Testis (tissue), 3 donors: Measurements from ENCODE around the gene RRP12. TPM values are rescaled to one million over a fixed set of nuclear protein-coding genes. Genes with fewer than 3 reads are reported as not detected.

Experiments used
- DNase-seq: peaks from one replicate; pipeline ENCODE4 v3.0.0-alpha.2; 2019
- H3K27ac ChIP-seq, 2 donors: fragments of 200-600 bp; sonication (generic); one replicate each; pipeline ENCODE4 v1.5.1; 2019
- H3K27me3 ChIP-seq: fragments of 200-600 bp; sonication (generic); one replicate; pipeline ENCODE4 v1.5.1; 2019
- H3K36me3 ChIP-seq: fragments of 200-600 bp; sonication (generic); one replicate; pipeline ENCODE4 v1.5.1; 2017; ENCODE audit warnings: low read depth; ENCODE audit errors: missing control alignments
- H3K4me1 ChIP-seq: fragments of 200-600 bp; sonication (generic); one replicate; pipeline ENCODE4 v1.5.1; 2019
- H3K4me3 ChIP-seq, 2 donors: fragments of 200-600 bp; sonication (generic); one replicate each; pipeline ENCODE4 v1.5.1; 2017 to 2019
- H3K9me3 ChIP-seq: fragments of 200-600 bp; sonication (generic); one replicate; pipeline ENCODE4 v1.5.1; 2017
- CTCF ChIP-seq, 3 experiments: fragments of 450-650 bp in 2 of 3; fragments of 200-600 bp in 1 of 3; sonication (generic) in 1 of 3; IDR thresholded peaks; one replicate each; pipeline ENCODE4 v1.5.1; 2016 to 2019; ENCODE audit warnings: antibody characterized with exemption in 3 of 3, mild to moderate bottlenecking in 2 of 3, moderate library complexity in 1 of 3
- POLR2A ChIP-seq: fragments of 450-650 bp; IDR thresholded peaks from one replicate; pipeline ENCODE4 v1.6.1; 2017; ENCODE audit warnings: antibody characterized with exemption, mild to moderate bottlenecking, moderate library complexity
- WGBS, 2 donors: methylation state at CpG; one replicate each; pipeline ENCODE4 v1.1.5; 2018; 5-methylcytosine and 5-hydroxymethylcytosine counted together
- intact Hi-C: fragments of 100-400 bp; cut with DNase I; formaldehyde crosslinking; loops from one replicate; pipeline ENCODE4 v1.15.1; 2023; ENCODE audit warnings: low total_unique reads
- polyA plus RNA-seq: library from polyadenylated mRNA; stranded (reverse); fragments of 350-450 nt; fragmentation: Illumina TruSeq; extraction: RNeasy Lipid Tissue Mini Kit (QIAGEN cat#74804); gene quantifications from one replicate; pipeline ENCODE4 v1.2.3, GENCODE V29; 2014; ENCODE audit warnings: low read depth, low replicate concordance; ENCODE audit not compliant: insufficient read depth
- total RNA-seq, 2 donors: library from RNA; depleted of rRNA; stranded (reverse); fragments of >200 nt; gene quantifications; one replicate each; pipeline ENCODE4 v1.2.3, GENCODE V29; 2016

Gene RRP12
- total and polyA plus RNA-seq, 3 donors from 2014 or later = 38.1 to 54.6 (median 53.5) TPM

DNA sequence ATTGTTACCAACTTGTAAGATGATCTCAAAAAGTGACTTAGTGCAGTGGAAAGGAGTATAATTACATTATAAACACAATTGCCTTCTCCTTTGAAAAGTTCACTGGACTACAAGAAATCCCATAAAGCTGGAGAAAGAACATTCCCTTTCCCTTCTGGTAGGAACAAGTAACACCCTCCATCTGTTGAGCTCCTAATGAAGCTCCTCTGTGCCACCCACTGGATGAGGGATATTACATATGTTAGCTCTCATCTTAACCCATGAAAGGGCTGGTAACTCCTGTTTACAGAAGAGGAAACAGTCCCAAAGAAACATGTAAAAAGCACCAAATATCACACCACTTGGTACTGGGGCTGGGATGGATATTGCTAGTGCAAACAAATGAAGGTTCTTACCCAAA, 32.9 kb upstream of the RRP12 start:
- intact Hi-C loops = no loop called here
- Histone ChIP-seq H3K27me3 (no peaks in the 10 kb centered on the region), H3K4me1 (no peaks in the 10 kb centered on the region), H3K4me3 (no peak overlapping the region), H3K9me3 (no peaks in the 10 kb centered on the region), H3K27ac (no peak overlapping the region), H3K36me3 (no peaks in the 10 kb centered on the region)
- TF ChIP-seq POLR2A = no peak
- no peak for TF ChIP-seq CTCF (IDR thresholded peaks at IDR 0.05)
- DNase-seq = no peak

- no peak overlapping the region for H3K27ac ChIP-seq
- no peak for DNase-seq
- intact Hi-C loops = no loop called here
- 36 to 38% methylated on average over 4 of the region's 4 CpGs for WGBS, 2 donors
- no peak for TF ChIP-seq POLR2A
- TF ChIP-seq CTCF (IDR thresholded peaks at IDR 0.05) = no peak
- H3K4me3 ChIP-seq = no peak overlapping the region
- no peaks in the 10 kb centered on the region for H3K27me3 ChIP-seq
- H3K36me3 ChIP-seq = no peaks in the 10 kb centered on the region
- H3K4me1 ChIP-seq = peaks cover 25% of the 10 kb centered on the region
- H3K9me3 ChIP-seq = no peaks in the 10 kb centered on the region
These were observed 27.4 kb upstream of the RRP12 start for GRCh38 chr10:97428572-97428981.

DNA sequence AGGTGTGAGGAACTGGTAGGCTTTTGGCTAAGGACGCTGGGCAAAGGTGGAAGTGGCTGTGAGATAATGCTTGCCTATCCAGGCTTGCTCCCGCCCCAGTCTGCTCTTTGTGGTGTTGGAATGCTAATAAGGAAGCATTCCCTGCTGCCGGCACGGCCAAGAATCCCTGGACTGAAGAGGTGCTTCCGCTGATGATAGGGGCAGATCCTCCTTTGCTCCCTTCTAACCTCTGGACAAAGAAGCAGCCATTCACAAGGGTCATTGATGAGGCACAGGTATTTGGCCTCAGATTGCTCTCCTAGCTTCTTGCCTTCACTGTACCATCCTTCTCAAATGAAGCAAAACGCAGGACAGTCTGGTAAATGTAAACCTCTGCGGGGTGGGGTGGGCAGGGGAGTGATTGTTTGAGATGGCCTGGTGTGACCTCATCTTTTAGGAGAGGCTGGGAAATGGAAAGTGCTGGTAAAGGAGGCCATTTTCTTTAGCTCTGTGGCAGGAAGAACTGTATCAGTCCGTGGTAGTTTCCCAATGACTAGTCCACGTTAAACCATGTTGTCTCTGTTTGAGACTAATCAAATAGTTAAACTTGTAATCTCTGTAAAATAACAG, 26.5 kb upstream of the RRP12 start:
- Histone ChIP-seq H3K36me3 (no peaks in the 10 kb centered on the region), H3K27ac (peak overlapping the region; percentile 81 to 90), H3K9me3 (no peaks in the 10 kb centered on the region), H3K27me3 (no peaks in the 10 kb centered on the region), H3K4me1 (peaks cover 32% of the 10 kb centered on the region), H3K4me3 (peak overlapping the region in 1 of 2 donors; percentile 95)
- WGBS, 2 donors = 7 to 14% methylated on average over 9 of the region's 9 CpGs
- peak; percentile 43 for DNase-seq
- TF ChIP-seq CTCF (IDR thresholded peaks at IDR 0.05) (no peak), POLR2A (no peak)
- intact Hi-C loops = no loop called here

DNA sequence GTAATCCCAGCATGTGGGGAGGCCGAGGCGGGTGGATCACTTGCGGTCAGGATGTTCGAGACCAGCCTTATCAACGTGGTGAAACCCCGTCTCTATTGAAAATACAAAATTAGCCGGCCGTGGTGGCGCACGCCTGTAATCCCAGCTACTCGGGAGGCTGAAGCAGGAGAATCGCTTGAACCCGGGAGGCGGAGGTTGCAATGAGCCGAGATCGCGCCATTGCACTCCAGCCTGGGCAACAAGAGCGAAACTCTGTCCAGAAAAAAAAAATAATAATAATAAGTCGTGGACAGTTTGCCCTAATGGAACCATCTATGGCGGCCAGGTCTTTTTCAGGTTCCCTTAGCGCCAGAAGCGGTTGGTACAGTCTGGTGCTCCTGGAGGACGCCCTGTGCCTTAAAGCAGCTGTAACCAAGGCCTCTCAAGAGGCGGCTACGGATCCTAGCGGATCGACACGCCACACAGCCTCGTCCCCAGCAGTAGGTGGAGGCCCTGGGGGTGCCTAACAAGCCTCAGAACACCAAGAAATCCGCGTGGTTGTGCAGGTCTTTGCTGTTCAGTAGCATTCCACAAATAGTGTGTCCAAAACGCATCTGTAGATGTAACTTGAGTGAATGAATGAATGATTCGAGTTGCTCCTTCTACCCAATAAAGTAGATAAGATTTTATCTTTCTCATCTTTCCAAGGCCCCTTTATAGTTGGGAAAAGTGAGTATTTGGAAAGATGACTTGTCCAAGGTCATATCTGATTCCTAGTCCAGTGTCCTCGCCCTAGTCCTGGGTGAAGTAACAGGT, 25.8 kb upstream of the RRP12 start:
- Histone ChIP-seq H3K4me1 (peaks cover 37% of the 10 kb centered on the region), H3K36me3 (no peaks in the 10 kb centered on the region), H3K27ac (peak overlapping the region; percentile 81 to 90), H3K4me3 (peak overlapping the region; percentile 82 to 95), H3K27me3 (no peaks in the 10 kb centered on the region), H3K9me3 (no peaks in the 10 kb centered on the region)
- no peak for TF ChIP-seq CTCF (IDR thresholded peaks at IDR 0.05)
- no peak for TF ChIP-seq POLR2A
- WGBS, 2 donors = 3% methylated on average over 28 to 34 of the region's 34 CpGs
- peak; percentile 28 for DNase-seq
- intact Hi-C loops = no loop called here
